GM18505 (cell line): ENCODE results near the gene NXN.
"Not testable (repeated sequence)": the region's sequence is repeated elsewhere in the genome, so short reads cannot be mapped to it uniquely, and the experiment has no call there.

Experiments
- ATAC-seq: cut with Tn5 transposase; IDR thresholded peaks from one replicate; pipeline ENCODE4 v1.9.1; 2021; ENCODE audit not compliant: unreplicated experiment
- POLR2A ChIP-seq: IDR thresholded peaks from 4 replicates; pipeline ENCODE4 v1.6.1; 2011; ENCODE audit warnings: borderline replicate concordance; ENCODE audit not compliant: insufficient read depth, insufficient read length; ENCODE audit errors: extremely low read depth

NXN gene

DNA sequence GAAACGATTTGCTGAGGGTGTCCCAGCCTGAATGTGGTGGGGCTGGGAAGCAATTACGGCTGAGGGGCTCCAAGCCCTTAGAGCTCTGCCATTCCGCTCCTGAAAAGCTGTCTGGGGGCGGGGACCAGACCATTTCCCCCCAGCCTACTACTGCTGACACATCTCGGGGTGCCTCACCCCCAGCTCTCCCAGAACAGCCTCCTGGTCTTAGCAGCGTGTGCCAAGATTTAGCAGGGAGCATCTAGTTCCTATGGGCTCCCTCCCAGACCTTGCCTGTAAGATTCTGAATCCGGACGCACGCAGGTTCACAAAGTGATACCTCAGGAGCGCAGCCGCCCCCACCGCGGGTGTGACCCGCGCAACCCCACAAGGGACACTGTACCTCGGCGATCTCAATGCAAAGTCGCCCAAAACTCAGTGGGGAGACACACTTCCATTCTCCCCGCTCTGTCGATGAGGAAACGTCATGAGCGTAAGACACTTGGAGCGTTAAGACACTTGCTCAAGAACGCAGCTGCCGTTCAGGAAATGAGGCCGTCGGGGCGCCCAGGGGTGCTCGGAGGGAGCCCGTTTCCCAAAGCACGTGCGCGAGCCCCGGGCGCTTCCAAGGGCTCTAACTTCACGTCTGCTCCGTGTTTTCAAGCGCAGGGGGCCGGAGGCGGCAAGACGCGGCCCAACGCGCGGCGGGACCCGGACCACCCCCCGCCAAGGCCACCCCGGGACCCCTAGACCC is 228.1 kb downstream of the NXN start:
- no peak for TF ChIP-seq POLR2A
- no peak for ATAC-seq

DNA sequence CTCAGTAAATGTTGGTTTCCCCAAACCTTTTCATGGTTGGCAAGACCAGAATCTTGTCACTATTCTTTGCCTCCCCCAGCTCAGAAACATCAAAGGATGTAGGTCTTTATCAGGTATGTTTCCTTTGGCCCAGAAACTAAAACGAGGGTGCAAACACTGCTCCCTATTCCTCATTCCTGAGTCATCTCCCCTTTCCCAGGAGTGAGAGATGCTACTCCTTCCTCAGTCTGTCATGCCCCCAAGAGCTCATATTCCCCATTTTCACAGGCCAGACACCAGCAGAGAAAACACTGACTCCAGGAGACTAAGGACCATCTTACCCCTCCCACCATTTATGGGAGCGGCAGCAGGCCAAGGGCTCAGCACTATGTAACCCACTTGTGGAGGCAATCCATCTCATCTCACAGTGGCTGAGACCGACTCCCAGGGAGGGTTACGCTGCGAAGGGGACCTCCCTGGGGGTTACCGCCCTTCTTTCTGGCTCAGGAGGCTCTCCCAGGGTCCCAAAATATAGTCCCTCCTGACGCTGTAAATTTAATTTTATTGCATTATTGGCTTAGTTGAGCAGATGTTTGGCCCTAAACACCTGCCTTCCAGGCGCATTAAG is 229.0 kb downstream of the NXN start:
- no peak for TF ChIP-seq POLR2A
- ATAC-seq: no peak

DNA sequence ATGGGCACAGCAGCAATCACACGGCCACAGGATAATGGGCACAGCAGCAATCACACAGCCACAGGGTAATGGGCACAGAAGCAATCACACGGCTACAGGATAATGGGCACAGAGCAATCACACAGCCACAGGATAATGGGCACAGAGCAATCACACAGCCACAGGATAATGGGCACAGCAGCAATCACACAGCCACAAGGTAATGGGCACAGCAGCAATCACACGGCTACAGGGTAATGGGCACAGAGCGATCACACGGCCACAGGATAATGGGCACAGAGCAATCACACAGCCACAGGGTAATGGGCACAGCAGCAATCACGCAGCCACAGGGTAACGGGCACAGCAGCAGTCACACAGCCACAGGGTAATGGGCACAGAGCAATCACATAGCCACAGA is 230.2 kb downstream of the NXN start:
- ATAC-seq: not testable (repeated sequence)
